HL-60/S4 treated with retinoic acid at 250 ng/mL for 4 days and 3 days (cell line): ENCODE results near the gene MOXD1.

Experiments
- in situ Hi-C: fragments of 300-500 bp; cut with MboI; formaldehyde crosslinking; loops from 2 replicates; pipeline ENCODE4 v1.7.0; 2022; ENCODE audit warnings: low sequenced_read_pairs

Gene MOXD1

DNA sequence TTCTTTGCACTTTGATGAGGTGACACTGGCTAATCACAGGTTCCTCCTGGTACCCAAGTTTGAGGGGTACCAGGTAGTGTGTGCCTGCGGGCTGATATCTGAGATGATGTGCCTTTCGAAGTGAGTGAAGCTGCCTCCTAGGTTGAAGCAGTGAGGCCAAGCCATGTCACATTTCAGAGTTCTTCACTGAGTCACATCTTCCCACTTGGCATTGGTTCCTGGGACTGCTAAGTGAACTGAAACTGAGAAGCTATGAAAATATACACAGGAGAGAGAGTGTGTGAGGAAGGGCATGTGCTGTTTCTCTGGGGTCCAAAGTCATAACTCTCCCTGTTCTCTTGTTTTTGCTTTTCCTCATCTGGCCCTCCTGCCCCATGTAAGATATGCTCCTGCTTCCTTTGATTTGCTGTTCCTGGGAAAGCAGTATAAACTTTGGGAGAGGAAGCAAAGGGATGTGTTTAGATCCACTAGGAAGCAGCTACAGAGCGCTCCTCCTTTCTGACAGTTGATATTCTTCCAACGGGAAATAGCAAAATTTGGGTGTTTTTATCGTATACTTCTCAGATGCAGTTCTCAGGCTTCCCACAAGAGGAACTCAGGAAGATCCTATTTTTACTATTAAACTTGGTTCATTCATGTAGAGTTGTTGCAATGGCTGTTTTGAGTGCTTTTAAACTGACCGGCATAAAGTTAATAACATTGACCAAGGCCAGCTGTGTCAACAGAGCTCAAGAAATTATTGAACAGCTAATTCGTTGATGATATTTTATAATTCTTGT is 153.7 kb downstream of the MOXD1 start:
- in situ Hi-C loops: no loop called here

DNA sequence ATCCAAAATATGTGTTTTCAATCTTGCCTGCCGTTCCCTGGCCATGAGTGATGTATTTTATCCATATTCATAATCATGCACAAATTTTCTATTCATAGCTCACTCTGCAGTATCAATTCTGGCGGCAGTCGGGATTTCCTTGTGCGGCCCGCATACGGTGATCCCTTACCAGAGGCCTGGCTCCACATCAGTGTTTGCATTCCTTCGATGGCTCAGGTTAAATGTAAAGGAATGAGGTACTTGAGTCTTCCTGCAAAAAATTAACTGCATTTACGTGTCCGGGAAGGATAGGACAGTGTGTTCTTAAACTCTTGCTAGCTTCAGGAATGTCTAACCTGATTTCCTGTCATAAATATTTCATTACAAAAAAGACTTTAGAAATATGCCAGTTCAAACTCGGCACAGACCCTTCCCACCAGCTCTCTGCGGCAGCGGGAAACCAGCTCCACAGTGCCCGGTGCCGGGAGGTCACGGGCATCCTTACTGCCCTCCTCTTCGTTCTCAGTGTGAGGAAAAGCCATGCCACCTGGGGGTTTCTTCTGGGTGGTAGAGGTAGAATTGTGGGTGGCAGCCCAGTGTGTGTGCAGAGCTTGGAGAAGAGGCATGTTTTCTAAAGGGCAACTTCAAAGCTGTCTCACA is 154.5 kb downstream of the MOXD1 start:
- in situ Hi-C loops: no loop called here

DNA sequence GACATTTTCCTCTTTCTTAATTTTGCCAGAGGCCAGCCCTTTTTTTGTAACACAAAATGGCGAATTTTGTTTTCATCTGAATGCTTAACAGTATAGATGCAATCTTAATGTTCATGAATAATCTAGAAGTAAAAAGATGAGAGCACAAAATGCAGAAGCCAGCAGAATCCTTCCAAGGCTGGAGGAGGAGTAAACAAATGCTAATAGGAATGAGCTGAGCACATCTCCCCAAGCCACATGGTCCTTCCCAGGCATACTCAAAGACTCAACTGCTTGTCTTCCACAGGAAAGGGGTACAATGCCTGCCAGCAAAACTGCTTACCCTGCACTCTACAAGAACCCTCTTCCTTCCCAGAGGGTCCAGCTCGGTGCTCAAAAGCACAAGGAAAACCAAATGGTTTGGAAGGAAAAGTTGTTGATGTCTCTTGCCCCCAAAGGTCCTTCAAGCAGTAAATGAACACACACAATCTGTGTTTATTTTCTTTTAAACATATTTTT is 155.1 kb downstream of the MOXD1 start:
- in situ Hi-C loops: no loop called here
